ENCODE data around the gene EPGN.

GRCh38 chr4:74364256-74364651 is 56.0 kb downstream of the EPGN start:
- TF ChIP-seq CTCF (IDR thresholded peaks at IDR 0.05) (no peak), POLR2A (IDR thresholded peaks at IDR 0.05) (no peak)

Data from Peyer's patch (tissue), 4 donors.